Keratinocyte (primary cell): ENCODE data around the gene OSBPL1A. TPM values are rescaled to one million over a fixed set of nuclear protein-coding genes. Genes with fewer than 3 reads are reported as not detected.

Experiments used
- DNase-seq: peaks from one replicate; pipeline ENCODE4 v3.0.0-alpha.2; 2011; ENCODE audit warnings: low read depth, missing footprints, low spot score
- FAIRE-seq: peaks from 2 replicates; lab custom pipeline; 2011; peaks lifted over from hg19 to GRCh38; lab: Jason Lieb, UNC
- H2AFZ ChIP-seq: 2 replicates; pipeline ENCODE4 v1.6.0; 2012; ENCODE audit warnings: low read length, control low read depth, inconsistent platforms; ENCODE audit not compliant: control insufficient read depth
- H3K27ac ChIP-seq: 2 replicates; pipeline ENCODE4 v1.5.1; 2011; ENCODE audit warnings: low read length; ENCODE audit not compliant: control insufficient read depth, insufficient read depth
- H3K27me3 ChIP-seq: 3 replicates; pipeline ENCODE4 v1.6.0; 2011; ENCODE audit warnings: low read length; ENCODE audit not compliant: control insufficient read depth, insufficient read depth; ENCODE audit errors: extremely low read depth
- H3K36me3 ChIP-seq, 2 experiments: 2 replicates in 1 of 2; 3 replicates in 1 of 2; pipeline ENCODE4 v1.5.1; 2011; ENCODE audit warnings: low read length in 2 of 2, mild to moderate bottlenecking in 1 of 2; ENCODE audit not compliant: control insufficient read depth in 2 of 2, insufficient read depth in 2 of 2; ENCODE audit errors: extremely low read depth in 1 of 2
- H3K4me1 ChIP-seq: 3 replicates; pipeline ENCODE4 v1.5.1; 2011; ENCODE audit warnings: low read length; ENCODE audit not compliant: control insufficient read depth, insufficient read depth; ENCODE audit errors: extremely low read depth
- H3K4me2 ChIP-seq: 3 replicates; pipeline ENCODE4 v1.6.0; 2011; ENCODE audit warnings: low read depth, low read length; ENCODE audit not compliant: control insufficient read depth, insufficient read depth; ENCODE audit errors: extremely low read depth
- H3K4me3 ChIP-seq, 3 experiments: fragments of 200-600 bp in 1 of 3; sonication (generic) in 1 of 3; 2 replicates in 2 of 3; 3 replicates in 1 of 3; pipeline ENCODE4 v1.5.1; 2011 to 2016; ENCODE audit warnings: low read length in 3 of 3, mild to moderate bottlenecking in 3 of 3, control low read depth in 2 of 3, inconsistent platforms in 1 of 3, low read depth in 1 of 3, mixed read lengths in 1 of 3, mixed run types in 1 of 3, moderate library complexity in 1 of 3; ENCODE audit not compliant: control insufficient read depth in 2 of 3, insufficient read depth in 2 of 3; ENCODE audit errors: extremely low read depth in 1 of 3
- H3K79me2 ChIP-seq: 2 replicates; pipeline ENCODE4 v1.6.0; 2012; ENCODE audit warnings: low read length; ENCODE audit not compliant: control insufficient read depth, insufficient read depth
- H3K9ac ChIP-seq: 3 replicates; pipeline ENCODE4 v1.6.0; 2011; ENCODE audit warnings: low read length; ENCODE audit not compliant: control insufficient read depth, insufficient read depth; ENCODE audit errors: extremely low read depth
- H3K9me1 ChIP-seq: 3 replicates; pipeline ENCODE4 v1.6.0; 2011; ENCODE audit warnings: low read length; ENCODE audit not compliant: control insufficient read depth, insufficient read depth; ENCODE audit errors: extremely low read depth
- H3K9me3 ChIP-seq: 2 replicates; pipeline ENCODE4 v1.5.1; 2012; ENCODE audit warnings: low read depth, low read length; ENCODE audit not compliant: control insufficient read depth
- H4K20me1 ChIP-seq: 3 replicates; pipeline ENCODE4 v1.6.0; 2011; ENCODE audit warnings: low read length; ENCODE audit not compliant: control insufficient read depth, insufficient read depth; ENCODE audit errors: extremely low read depth
- CTCF ChIP-seq, 3 experiments: IDR thresholded peaks in 1 of 3; conservative IDR thresholded peaks in 1 of 3; optimal IDR thresholded peaks in 1 of 3; 2 replicates in 2 of 3; 3 replicates in 1 of 3; pipeline versions ENCODE3 to v1.5.1; 2011; ENCODE audit warnings: low read length in 3 of 3, mild to moderate bottlenecking in 3 of 3, moderate library complexity in 2 of 3, control low read depth in 1 of 3, inconsistent platforms in 1 of 3; ENCODE audit not compliant: insufficient read depth in 2 of 3; ENCODE audit errors: extremely low read depth in 1 of 3
- EZH2 ChIP-seq: IDR thresholded peaks from one replicate; pipeline ENCODE4 v1.6.1; 2012; ENCODE audit warnings: inconsistent platforms, mild to moderate bottlenecking, low read length, moderate library complexity
- dilution Hi-C: fragments of 300-500 bp; cut with MboI; formaldehyde crosslinking; loops from one replicate; pipeline ENCODE4 v1.7.0; 2020; ENCODE audit warnings: low sequenced_read_pairs; ENCODE audit not compliant: extremely low pct_ligation_motif_present
- polyA plus RNA-seq, 5 experiments: library from polyadenylated mRNA; depleted of rRNA in 3 of 5; stranded (reverse) in 3 of 5; stranded (forward) in 1 of 5; unstranded in 1 of 5; fragments of >200 nt; gene quantifications; 1 replicate in 1 of 5; 2 replicates in 3 of 5; 3 replicates in 1 of 5; pipeline versions ENCODE4 v1.2.1 to v1.2.3, GENCODE V29; 2011 to 2012; ENCODE audit warnings: missing spikeins in 2 of 5, low read depth in 1 of 5, low replicate concordance in 1 of 5

Gene OSBPL1A
- polyA plus RNA-seq, 1 donor (not counting 4 experiments of a cell fraction or from before 2014, with no cell fraction given), result 17.7 TPM

GRCh38 chr18:24400587-24400986 is 3.0 kb upstream of the OSBPL1A start:
- FAIRE-seq (peak; percentile 32), DNase-seq (no peak)
- no peak overlapping the region for H2AFZ ChIP-seq
- no peak overlapping the region for H3K4me2 ChIP-seq
- TF ChIP-seq EZH2 (no peak), CTCF (optimal IDR thresholded peaks at IDR 0.05 in 1 of 3, IDR thresholded peaks at IDR 0.05 in 1 of 3, conservative IDR thresholded peaks at IDR 0.05 in 1 of 3; ENCODE audit: extremely low read depth in 1 of 3, insufficient read depth in 2 of 3, low read length in 3 of 3) (no peak)
- no peaks in the 10 kb centered on the region for H3K9me3 ChIP-seq
- H3K36me3 ChIP-seq, result no peaks in the 10 kb centered on the region
- no peak overlapping the region for H3K27ac ChIP-seq
- dilution Hi-C loops, result no loop called here
- H3K79me2 ChIP-seq, result no peaks in the 10 kb centered on the region
- no peak overlapping the region for H3K9ac ChIP-seq
- no peaks in the 10 kb centered on the region for H4K20me1 ChIP-seq
- no peaks in the 10 kb centered on the region for H3K9me1 ChIP-seq
- no peaks in the 10 kb centered on the region for H3K27me3 ChIP-seq
- no peak overlapping the region for H3K4me3 ChIP-seq
- H3K4me1 ChIP-seq, result peaks cover 26% of the 10 kb centered on the region

- FAIRE-seq (peak; percentile 85), DNase-seq (no peak)
- TF ChIP-seq CTCF (optimal IDR thresholded peaks at IDR 0.05 in 1 of 3, IDR thresholded peaks at IDR 0.05 in 1 of 3, conservative IDR thresholded peaks at IDR 0.05 in 1 of 3; ENCODE audit: extremely low read depth in 1 of 3, insufficient read depth in 2 of 3, low read length in 3 of 3), result no peak
- TF ChIP-seq EZH2, result no peak
- H3K9me3 ChIP-seq, result no peaks in the 10 kb centered on the region
- H2AFZ ChIP-seq, result peak overlapping the region; percentile 73
- dilution Hi-C loops, result no loop called here
- peak overlapping the region; percentile 98 for H3K4me2 ChIP-seq
- H4K20me1 ChIP-seq, result no peaks in the 10 kb centered on the region
- H3K9me1 ChIP-seq, result no peaks in the 10 kb centered on the region
- H3K36me3 ChIP-seq, result no peaks in the 10 kb centered on the region
- peak overlapping the region; percentile 67 to 90 (median 72) for H3K4me3 ChIP-seq
- peak overlapping the region; percentile 72 for H3K9ac ChIP-seq
- peak overlapping the region; percentile 86 for H3K27ac ChIP-seq
- H3K27me3 ChIP-seq, result no peaks in the 10 kb centered on the region
- H3K4me1 ChIP-seq, result peaks cover 26% of the 10 kb centered on the region
- H3K79me2 ChIP-seq, result no peaks in the 10 kb centered on the region
These were observed 916 bp upstream of the OSBPL1A start for GRCh38 chr18:24398540-24398939.
